Measurements from ENCODE around the gene NEK11. TPM values are rescaled to one million over a fixed set of nuclear protein-coding genes. Genes with fewer than 3 reads are reported as not detected.
"Not testable (repeated sequence)": the region's sequence is repeated elsewhere in the genome, so short reads cannot be mapped to it uniquely, and the experiment has no call there.

The NEK11 gene
- total RNA-seq, 1 experiment from 2014 or later: 6.3 TPM

DNA sequence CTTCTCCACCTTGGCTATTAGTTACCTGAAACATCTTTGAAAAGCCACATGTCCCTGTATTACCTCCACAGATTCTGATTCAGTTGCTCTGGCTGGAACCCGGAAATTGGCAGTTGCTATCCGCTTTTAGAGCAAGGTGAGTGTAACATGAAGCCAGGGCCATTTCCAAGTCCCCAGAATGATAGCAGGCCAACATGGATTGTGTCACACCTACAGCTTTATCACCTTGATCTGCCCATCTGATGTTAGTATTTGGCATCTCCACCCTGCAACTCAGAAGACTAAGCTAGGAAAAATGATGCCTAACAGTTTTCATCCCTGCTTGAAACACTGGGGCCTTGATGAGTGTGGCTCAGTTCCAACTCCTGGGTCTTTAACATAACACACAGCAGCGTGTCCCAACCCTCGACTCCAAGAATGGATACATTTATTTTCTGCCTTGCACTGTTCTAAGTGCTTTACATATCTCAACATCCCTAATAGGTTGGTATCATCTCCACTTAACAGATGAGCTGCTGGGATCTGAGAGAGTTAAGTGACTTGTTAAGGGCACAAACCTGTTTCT is 333.6 kb downstream of the NEK11 start:
- H3K36me3 ChIP-seq: no peaks in the 10 kb centered on the region
- DNase-seq (ENCODE audit: low read depth in 1 of 2, low spot score in 2 of 2): no peak
- no peaks in the 10 kb centered on the region for H3K4me1 ChIP-seq (replicated peaks)
- no peak overlapping the region for H3K4me3 ChIP-seq
- no peaks in the 10 kb centered on the region for H3K9me3 ChIP-seq (replicated peaks)
- H3K27ac ChIP-seq: no peak overlapping the region
- H3K27me3 ChIP-seq (replicated peaks): no peaks in the 10 kb centered on the region

- not testable (repeated sequence) for H3K27ac ChIP-seq; H3K36me3 ChIP-seq; DNase-seq (ENCODE audit: low read depth in 1 of 2, low spot score in 2 of 2); H3K27me3 ChIP-seq (replicated peaks); H3K4me1 ChIP-seq (replicated peaks); H3K9me3 ChIP-seq (replicated peaks); H3K4me3 ChIP-seq
Measured at GRCh38 chr3:131361066-131361463, 334.4 kb downstream of the NEK11 start.

- Histone ChIP-seq H3K27me3 (replicated peaks) (no peaks in the 10 kb centered on the region), H3K36me3 (no peaks in the 10 kb centered on the region), H3K9me3 (replicated peaks) (no peaks in the 10 kb centered on the region), H3K4me3 (no peak overlapping the region), H3K4me1 (replicated peaks) (no peaks in the 10 kb centered on the region), H3K27ac (no peak overlapping the region)
- no peak for DNase-seq (ENCODE audit: low read depth in 1 of 2, low spot score in 2 of 2)
Measured at GRCh38 chr3:131361464-131362421, 335.1 kb downstream of the NEK11 start.

DNA sequence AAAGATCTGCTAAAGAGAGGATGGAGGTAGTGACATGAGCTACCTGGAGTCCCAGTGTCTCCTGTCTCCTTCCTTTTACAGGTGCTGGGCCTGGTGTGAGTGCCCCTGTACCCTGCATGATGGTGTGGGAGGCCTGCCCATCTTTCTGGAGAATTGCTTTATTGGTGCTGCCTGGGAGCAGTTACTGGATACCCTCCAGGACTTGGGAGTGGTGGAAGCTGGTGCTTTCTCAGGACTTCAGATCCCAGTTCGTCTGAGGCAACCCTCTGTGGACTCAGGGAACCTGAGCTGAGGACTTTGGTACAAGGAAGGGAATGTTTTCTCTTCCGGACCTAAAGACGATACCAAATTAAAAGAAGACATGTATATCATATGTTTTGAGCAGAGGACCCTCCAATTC is 336.6 kb downstream of the NEK11 start:
- H3K27ac ChIP-seq: no peak overlapping the region

DNA sequence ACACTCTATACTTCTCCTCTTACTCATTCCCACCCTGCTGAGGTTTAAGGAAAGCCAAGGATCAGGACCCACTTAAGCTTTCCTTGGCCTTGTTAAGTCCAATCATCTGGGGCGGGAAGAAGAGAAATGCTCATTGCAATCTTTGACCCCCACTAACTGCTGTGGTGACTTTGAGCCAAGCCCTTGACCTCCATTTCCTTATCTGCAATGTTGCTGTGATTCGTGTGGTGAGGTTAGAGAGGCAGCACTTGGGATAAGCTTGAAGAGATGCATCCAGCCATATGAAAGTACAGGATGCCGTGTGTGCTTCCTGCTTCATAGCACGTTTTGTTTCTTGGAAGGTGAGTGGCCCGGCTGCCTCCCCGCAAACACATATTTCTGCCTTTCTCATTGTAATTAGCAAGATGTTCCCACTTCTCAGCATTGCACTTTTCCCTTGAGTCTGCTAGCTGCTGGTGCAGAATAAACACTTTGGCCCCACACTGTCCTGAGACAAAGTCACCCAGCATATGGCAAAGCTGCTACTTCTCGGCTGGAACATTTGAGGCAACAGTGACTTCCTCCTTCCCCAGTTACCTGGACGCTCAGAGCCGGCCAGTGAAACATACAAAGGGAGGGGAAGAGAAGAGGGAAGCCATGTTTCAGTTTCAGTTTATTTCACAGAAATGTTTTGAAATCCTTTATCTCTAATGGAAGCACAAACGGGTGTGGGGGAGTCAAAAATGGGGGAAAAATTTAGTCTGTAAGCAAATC is 344.4 kb downstream of the NEK11 start:
- Histone ChIP-seq H3K36me3 (no peaks in the 10 kb centered on the region), H3K9me3 (replicated peaks) (no peaks in the 10 kb centered on the region), H3K27ac (no peak overlapping the region), H3K4me1 (replicated peaks) (no peaks in the 10 kb centered on the region), H3K27me3 (replicated peaks) (no peaks in the 10 kb centered on the region), H3K4me3 (no peak overlapping the region)
- no peak for DNase-seq (ENCODE audit: low read depth in 1 of 2, low spot score in 2 of 2)

More for the DNA sequence above, 336.6 kb downstream of the NEK11 start:
- H3K9me3 ChIP-seq (replicated peaks): no peaks in the 10 kb centered on the region
- no peaks in the 10 kb centered on the region for H3K36me3 ChIP-seq
- DNase-seq (ENCODE audit: low read depth in 1 of 2, low spot score in 2 of 2): no peak
- H3K4me1 ChIP-seq (replicated peaks): no peaks in the 10 kb centered on the region
- no peaks in the 10 kb centered on the region for H3K27me3 ChIP-seq (replicated peaks)
- no peak overlapping the region for H3K4me3 ChIP-seq

GRCh38 chr3:131371688-131372066 is 345.0 kb downstream of the NEK11 start:
- no peak overlapping the region for H3K4me3 ChIP-seq
- DNase-seq (ENCODE audit: low read depth in 1 of 2, low spot score in 2 of 2): no peak
- no peaks in the 10 kb centered on the region for H3K27me3 ChIP-seq (replicated peaks)
- H3K27ac ChIP-seq: no peak overlapping the region
- no peaks in the 10 kb centered on the region for H3K4me1 ChIP-seq (replicated peaks)
- H3K9me3 ChIP-seq (replicated peaks): no peaks in the 10 kb centered on the region
- H3K36me3 ChIP-seq: peaks cover under 1% of the 10 kb centered on the region; the same call in 1 of the 2 replicates

GRCh38 chr3:131374741-131375140 is 348.1 kb downstream of the NEK11 start:
- no peaks in the 10 kb centered on the region for H3K4me1 ChIP-seq (replicated peaks)
- no peaks in the 10 kb centered on the region for H3K9me3 ChIP-seq (replicated peaks)
- H3K4me3 ChIP-seq: no peak overlapping the region
- no peak overlapping the region for H3K27ac ChIP-seq
- no peak for DNase-seq (ENCODE audit: low read depth in 1 of 2, low spot score in 2 of 2)
- H3K27me3 ChIP-seq (replicated peaks): no peaks in the 10 kb centered on the region
- H3K36me3 ChIP-seq: peaks cover 3% of the 10 kb centered on the region; the same call in 1 of the 2 replicates

GRCh38 chr3:131380821-131381444 is 354.3 kb downstream of the NEK11 start:
- Histone ChIP-seq H3K27ac (peak overlapping the region; percentile 64), H3K4me3 (peak overlapping the region; percentile 85)
- not testable (repeated sequence) for DNase-seq (ENCODE audit: low read depth in 1 of 2, low spot score in 2 of 2)

GRCh38 chr3:131381445-131382291 is 355.0 kb downstream of the NEK11 start, which contains the start of gene NUDT16:
Gene NUDT16, plus strand, starts transcription at chr3:131381774. Its CDS starts 31 bp downstream, at chr3:131381805.
- Histone ChIP-seq H3K9me3 (replicated peaks) (no peaks in the 10 kb centered on the region), H3K4me3 (peak within 1 kb of the TSS; percentile 85), H3K27me3 (replicated peaks) (no peaks in the 10 kb centered on the region), H3K36me3 (peaks cover 24% of the 10 kb centered on the region), H3K4me1 (replicated peaks) (peaks cover 9% of the 10 kb centered on the region), H3K27ac (peak within 1 kb of the TSS; percentile 64)
- peak; percentile 94 to 99 for DNase-seq (ENCODE audit: low read depth in 1 of 2, low spot score in 2 of 2)

More at GRCh38 chr3:131380821-131381444, 354.3 kb downstream of the NEK11 start:
- H3K9me3 ChIP-seq (replicated peaks); H3K4me1 ChIP-seq (replicated peaks); H3K27me3 ChIP-seq (replicated peaks): not testable (repeated sequence)
- H3K36me3 ChIP-seq: peaks cover 24% of the 10 kb centered on the region

DNA sequence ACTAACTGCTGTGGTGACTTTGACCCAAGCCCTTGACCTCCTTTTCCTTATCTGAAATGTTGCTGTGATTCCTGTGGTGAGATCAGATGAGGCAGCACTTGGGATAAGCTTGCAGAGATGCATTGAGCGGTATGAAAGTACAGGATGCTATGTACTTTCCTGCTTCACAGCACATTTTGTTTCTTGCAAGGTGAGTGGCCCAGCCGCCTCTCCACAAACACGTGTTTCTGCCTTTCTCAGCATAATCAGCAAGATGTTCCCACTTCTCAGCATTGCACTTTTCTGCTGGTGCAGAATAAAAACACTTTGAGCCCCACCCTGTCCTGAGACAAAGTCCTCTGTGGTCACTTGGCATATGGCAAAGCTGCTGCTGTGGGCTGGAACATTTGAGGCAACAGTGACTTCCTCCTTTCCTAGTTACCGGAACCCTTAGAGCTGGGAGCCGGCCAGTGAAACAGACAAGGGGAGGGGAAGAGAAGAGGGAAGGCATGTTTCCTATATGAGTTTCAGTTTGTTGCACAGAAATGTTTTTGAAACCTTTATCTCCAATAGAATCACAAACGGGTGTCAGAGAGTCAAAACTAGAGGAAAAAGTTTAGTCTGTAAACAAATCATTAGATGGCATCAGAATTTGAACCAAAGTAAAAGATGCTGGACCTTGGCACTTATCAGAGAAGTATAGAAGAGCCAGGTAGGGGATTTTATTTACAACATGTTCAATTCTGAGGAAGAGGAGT is 359.9 kb downstream of the NEK11 start:
- Histone ChIP-seq H3K4me3 (no peak overlapping the region), H3K36me3 (peaks cover 22% of the 10 kb centered on the region), H3K4me1 (replicated peaks) (peaks cover 9% of the 10 kb centered on the region), H3K9me3 (replicated peaks) (no peaks in the 10 kb centered on the region), H3K27ac (no peak overlapping the region), H3K27me3 (replicated peaks) (no peaks in the 10 kb centered on the region)
- DNase-seq (ENCODE audit: low read depth in 1 of 2, low spot score in 2 of 2): no peak

GRCh38 chr3:131387796-131388489 is 361.3 kb downstream of the NEK11 start:
- no peaks in the 10 kb centered on the region for H3K27me3 ChIP-seq (replicated peaks)
- H3K4me3 ChIP-seq: no peak overlapping the region
- H3K36me3 ChIP-seq: peaks cover 14% of the 10 kb centered on the region
- no peaks in the 10 kb centered on the region; the same call in 1 of the 2 replicates for H3K4me1 ChIP-seq (replicated peaks)
- H3K27ac ChIP-seq: no peak overlapping the region
- no peak for DNase-seq (ENCODE audit: low read depth in 1 of 2, low spot score in 2 of 2)
- H3K9me3 ChIP-seq (replicated peaks): no peaks in the 10 kb centered on the region

- H3K4me3 ChIP-seq: no peak overlapping the region
- no peaks in the 10 kb centered on the region for H3K9me3 ChIP-seq (replicated peaks)
- DNase-seq (ENCODE audit: low read depth in 1 of 2, low spot score in 2 of 2): no peak
- H3K27me3 ChIP-seq (replicated peaks): no peaks in the 10 kb centered on the region
- no peak overlapping the region for H3K27ac ChIP-seq
- peaks cover 9% of the 10 kb centered on the region; the same call in 1 of the 2 replicates for H3K36me3 ChIP-seq
- no peaks in the 10 kb centered on the region for H3K4me1 ChIP-seq (replicated peaks)
Measured at GRCh38 chr3:131388490-131388799, 361.8 kb downstream of the NEK11 start.
